HG02642 (cell line): ENCODE data around the gene ZBTB18.

Experiments
- ATAC-seq: cut with Tn5 transposase; IDR thresholded peaks from one replicate; pipeline ENCODE4 v1.9.1; 2021; ENCODE audit warnings: mild to moderate bottlenecking; ENCODE audit not compliant: unreplicated experiment, poor library complexity

ZBTB18 gene

DNA sequence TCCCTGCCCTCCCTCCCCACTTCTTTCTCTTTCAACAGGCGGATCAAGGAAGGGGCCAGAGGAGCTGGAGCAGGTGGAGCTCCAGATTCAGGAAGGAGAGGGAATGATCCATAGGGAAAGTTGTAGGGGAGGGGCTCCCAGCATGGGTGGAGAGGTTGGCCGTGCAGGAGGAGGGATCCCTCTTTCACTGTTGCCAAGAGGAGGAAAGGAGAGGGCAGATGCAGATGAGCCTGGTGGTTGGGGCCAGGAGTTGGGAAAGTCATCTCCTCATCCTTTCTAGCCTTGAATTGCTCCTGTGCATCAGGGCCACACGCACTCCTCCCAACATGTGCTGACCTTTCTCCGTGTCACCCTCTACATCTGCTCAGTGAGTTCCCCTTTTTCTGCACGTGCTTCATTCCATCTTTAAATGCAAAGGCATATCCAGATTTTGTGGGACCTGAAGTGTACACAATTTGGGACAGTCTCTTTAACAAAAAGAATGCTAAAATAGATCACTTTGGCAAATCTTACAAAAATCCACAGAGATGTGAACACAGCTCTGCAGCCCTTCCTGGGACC is 32.4 kb downstream of the ZBTB18 start:
- ATAC-seq, result no peak

DNA sequence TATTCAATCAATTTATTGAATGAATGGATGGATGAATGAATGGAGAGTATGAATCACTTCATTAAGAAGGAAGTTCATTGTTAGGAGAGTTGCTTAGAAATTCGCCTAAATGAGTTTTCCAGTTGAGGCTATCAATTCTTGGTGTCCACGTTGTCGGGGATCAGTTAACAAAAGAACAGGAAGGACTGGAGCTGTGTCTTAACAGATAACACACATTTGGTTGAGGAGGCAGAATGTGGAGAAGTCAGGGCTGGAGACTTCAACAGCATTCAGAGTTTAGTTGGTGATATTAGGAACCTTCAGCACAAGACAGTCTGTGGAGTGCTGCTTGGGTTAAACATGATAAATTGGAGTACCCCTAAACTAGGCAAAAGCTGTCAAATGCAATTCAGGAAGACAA is 33.7 kb downstream of the ZBTB18 start:
- ATAC-seq, result no peak

DNA sequence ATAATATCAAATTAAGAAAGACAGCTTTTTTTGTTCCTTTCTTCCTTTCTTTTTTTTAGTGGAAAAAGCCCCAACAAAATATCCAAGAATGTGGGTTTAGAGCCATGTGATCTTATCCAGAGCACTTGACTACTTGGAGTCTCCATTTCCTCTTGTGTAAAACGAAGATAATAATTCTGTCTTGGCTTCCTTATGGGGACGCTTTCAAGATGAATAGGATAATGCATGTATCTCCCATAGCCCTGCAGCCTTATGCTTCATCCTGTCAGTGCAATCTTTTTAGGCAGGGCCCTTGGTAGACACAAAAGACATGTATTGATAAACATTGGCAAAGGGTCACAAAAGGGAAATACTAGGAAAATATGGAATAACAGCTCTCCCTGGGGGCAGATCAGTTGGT is 34.8 kb downstream of the ZBTB18 start:
- no peak for ATAC-seq

DNA sequence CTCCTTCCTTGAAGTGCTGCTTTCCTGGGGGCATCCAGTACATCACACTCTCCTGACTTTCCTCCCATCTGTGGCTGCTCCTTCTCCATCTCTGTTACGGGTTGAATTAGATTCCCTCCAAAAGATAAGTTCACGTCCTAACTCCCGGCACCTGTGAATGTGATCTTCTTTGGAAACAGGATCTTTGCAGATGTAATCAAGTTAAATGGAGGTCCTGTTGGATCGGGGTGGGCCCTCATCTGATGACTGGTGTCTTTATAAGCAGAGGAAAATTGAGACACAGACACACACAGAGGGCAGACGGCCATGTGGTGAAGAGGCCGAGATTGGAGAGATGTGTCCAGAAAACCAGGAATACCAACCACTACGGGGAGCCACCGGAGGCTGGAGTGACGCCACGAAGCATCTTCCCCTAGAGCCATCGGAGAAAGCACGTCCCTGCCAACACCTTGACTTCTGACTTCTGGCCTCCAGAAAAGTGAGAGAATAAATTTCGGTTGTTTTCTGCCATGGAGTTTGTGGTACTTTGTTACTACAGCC is 36.0 kb downstream of the ZBTB18 start:
- ATAC-seq, result no peak

DNA sequence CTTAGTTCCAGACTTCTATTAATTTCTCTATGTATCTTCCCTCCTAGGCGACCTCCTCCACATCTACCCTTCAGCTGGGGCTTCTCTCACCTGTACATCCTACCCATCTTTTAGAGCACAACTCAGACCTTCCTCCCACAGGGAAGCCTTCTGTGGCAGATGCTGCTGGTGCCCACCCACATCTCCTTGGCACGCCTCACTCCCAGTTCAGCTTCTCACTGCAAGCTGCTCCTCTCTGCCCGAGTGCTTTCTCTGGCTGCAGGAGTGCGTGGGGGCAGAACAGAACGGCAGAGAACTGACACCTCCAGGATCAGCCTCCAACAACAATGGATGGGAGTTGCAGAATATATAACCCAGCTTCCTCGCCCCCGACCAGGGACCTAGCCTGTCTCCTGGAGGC is 36.5 kb downstream of the ZBTB18 start:
- ATAC-seq, result no peak

DNA sequence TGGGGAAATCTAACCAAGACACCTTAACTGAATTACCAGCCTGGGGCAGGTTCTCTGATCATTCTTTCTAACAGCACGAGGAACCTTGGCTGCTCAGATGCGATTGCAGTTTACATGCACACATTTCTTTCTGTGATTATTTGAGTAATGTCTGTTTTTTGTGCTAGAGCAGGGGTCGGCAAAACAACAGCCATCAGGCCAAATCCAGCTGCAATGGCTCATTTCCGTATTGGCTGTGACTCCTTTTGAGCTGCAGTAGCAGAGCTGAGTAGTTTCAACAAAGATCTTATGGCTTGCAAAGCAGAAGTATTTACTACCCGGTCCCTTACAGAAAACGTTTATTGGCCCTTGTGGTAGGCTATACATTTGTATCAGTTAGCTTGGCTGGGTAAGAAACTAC is 37.1 kb downstream of the ZBTB18 start:
- ATAC-seq, result no peak

DNA sequence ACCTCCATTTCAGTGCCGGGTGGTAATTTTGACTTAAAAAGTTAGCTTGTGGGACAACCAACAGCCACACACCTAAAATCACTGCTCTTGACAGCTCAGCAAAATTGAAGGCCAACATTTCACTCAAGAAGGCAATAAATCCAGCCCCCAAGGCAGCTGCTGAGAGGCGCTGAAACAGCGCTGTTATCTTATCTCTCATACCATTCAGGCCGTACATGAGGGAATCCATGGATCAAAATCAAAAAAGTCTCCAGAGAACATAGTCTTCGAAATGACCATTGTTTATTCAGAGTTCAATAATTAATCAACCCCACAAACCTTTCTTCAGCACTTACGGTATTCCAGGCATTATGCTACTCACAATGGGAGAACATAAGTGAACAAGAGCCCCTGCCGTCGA is 38.5 kb downstream of the ZBTB18 start:
- ATAC-seq, result no peak

DNA sequence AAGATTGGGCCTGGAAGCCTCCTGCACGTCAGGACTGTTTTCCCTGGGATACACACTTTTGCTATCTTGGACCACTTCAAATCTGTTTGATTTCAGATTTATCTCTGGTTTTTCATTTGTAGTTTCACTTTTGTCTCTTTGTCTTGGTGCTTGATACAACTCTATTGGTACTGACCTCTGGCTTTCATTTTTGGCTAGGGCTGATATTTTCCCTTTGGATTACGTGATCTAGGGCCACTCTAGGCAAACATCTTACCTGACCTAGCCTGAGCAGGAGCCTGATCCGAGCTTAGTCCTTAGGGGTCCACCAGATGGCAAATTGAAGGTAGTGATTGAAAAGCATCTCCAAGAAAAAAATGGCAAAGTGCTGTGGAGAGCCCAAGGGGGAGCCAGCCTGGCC is 39.6 kb downstream of the ZBTB18 start:
- no peak for ATAC-seq

DNA sequence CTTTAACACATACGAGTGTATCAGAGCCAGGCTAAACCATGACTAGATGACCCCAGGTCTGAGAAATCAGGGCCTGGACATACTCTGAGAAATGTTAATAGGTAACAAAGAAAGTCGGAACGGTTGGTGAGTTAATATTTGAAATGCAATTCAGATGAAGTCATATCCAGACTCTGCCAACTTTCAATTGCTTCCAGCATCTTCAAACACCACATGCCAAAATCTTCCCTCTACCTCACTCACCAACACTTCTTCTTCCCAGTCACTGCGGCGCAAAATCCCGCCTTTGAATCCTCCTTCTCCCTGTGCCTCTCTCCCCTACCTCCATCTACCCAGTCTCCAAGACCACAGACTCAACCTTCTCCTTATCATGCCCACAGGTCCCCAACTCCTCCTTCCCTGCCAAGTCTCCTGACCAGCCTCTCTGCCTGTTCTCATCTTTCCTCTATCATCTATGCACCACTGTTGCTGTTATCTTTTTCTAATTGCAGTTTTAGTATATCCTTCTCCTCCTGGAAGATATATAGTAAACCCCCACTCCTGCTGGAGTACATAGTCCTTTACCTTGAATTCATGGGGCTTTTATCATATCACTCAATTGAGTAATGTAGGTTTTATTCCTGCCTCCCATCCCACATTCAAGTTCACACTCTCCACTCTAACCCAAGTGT is 41.3 kb downstream of the ZBTB18 start:
- no peak for ATAC-seq

DNA sequence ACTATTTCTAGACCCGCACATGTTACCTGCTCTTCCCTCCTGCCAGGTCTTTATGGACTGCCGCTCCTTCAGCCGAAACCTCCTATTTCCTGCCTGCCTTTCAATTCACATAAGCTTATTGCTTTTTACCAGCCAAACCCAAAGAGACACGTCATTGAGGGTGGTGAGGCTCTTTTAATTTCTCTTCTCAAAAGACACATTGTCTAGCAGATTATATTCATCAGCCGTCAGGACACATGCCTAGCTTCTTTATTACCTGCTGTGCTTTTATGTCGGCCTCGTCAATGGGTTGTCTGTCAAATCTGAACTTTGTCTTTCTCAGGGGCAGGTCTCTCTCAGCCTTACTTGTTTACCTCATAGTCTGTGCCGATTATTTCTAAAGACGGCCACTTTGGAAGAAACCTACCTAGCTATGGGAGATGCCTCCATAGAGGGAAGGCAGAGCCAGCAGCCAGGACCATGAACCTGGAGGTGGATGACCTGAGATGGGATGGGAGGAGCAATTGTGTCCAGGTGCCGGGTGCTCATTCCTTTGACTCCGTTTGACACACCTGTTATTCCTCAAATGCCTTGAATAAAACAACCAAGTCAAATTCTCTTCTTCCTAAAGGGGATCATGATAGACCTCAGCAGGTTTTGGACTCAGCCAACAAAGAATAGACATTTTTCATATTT is 42.0 kb downstream of the ZBTB18 start:
- ATAC-seq, result no peak

DNA sequence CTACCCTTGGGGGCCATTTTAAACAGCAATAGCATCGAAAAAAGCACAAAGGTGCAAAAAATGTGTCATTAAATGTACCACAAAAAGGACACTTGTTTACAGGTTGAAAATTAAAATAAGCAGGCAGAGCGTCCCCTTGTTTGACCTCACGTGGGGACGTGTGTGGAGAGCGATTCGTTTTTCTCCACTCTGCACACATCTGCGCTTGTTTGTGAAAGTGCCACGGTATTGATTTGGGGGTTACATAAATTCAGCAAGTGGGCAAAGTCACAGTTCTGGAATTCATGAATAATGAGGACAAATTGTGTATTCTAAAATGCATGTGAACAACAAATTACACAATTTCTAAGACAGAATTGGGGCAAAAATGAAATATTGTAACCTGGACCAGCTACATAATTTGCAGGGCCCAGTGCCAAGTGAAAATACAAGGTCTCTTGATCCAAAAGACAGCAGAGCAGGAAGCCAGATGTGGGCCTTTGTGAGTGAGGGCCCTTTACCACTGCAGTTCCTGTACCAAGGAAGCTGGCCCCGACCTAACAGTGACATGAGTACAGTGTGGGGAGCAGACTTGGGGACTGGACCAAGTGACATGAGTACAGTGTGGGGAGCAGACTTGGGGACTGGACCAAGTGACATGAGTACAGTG is 43.9 kb downstream of the ZBTB18 start:
- ATAC-seq, result no peak

DNA sequence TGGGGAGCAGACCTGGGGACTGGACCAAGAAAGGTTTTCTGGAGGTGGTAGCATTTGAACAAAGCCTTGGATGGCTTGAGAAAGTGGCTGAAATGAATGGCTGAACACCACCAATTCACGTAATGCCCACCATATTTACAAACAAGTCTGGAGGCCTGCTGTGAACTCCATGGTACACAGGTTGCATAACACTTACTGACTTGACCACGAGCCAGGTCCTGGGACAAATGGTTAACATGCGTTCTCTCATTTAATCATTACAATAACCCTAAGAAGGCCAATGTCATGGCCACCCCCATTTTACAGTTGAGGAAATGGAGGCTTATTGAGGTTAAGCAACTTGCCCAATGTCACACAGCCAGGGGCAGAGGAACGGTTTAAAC is 44.4 kb downstream of the ZBTB18 start:
- no peak for ATAC-seq

DNA sequence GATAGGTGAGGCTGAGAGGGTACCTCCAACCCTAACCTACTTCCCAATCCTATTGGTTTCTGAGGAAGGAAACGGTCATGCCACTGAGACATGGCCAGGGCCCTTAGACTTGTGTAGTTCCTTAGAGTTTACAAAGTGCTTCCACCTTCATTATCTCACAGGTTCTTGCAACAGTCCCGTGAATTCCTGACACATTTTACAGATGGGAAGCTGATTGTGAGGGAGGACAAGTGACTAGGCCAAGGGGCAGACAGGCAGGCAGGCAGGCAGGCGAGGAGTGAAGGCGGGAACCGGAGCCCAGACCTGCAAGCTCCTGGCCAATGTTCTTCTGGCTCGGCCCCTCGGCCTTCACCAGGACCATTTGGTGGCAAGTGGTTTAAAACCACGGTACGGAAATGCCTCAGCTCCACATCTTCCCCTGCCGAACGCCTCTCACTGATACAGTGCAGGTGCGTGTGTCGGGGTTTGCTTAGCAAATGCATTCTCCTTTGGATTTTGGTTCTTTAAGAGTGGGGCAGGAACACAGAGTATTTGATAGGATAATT is 45.1 kb downstream of the ZBTB18 start:
- ATAC-seq, result no peak

DNA sequence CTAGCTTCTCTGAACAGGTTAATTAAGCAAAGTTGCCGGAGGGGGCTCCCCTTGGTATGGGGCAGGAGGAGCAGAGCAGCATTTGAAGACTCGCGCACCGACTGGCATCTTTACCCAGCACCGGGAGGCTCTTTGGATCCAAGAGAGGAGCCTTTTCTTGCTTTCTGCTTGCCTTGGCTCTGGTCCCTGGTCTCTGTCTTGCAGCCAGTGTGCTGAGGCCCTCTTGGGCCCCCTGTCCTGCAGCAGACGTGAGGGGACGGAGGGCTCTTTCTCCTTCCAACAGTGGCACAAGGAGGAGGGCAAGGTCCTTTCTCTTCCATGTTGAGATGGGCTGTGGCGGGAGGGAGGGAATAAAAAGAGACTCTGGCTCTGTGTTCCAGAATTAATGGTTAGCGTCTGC is 45.6 kb downstream of the ZBTB18 start:
- ATAC-seq, result no peak

DNA sequence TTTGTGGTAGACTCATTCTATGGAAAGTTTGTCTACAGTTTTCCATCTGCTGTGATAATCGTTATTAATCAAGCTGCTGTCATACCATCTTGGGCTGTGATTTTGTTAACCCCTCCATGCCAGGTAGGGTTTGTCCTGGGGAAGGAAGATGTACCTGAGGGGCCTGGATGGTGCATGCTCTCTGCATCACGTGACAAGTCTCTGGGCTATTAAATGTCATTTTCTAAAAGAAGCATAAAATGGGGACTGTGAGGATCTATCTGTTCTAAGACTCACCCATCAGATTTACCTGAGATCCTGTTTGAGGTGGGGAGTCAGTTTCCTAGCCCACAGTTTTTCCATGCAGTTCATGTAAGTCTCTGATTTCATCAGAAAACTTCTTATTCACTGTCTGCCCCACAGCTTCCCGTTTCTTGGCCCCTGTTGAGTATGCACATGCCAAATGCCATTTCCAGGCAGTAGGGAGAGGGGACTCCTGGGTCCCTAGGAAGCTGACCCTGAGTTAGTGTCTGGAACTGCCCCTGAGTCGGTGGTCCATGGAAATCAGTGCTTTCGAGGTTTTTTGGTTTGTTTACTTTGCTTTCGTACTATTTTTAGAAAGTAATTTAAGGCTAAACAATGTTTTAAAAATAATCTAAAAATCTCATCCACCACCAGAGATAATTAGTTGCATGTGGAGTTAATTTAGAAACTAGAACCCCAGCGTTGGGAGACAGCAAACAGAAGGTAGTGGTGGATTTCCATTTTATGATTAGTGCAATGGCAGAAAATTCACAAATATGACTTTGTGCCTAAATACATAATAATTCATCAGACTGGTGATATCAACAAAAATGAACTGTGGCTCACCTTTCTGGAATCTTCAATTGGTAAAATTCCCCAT is 46.7 kb downstream of the ZBTB18 start:
- no peak for ATAC-seq

DNA sequence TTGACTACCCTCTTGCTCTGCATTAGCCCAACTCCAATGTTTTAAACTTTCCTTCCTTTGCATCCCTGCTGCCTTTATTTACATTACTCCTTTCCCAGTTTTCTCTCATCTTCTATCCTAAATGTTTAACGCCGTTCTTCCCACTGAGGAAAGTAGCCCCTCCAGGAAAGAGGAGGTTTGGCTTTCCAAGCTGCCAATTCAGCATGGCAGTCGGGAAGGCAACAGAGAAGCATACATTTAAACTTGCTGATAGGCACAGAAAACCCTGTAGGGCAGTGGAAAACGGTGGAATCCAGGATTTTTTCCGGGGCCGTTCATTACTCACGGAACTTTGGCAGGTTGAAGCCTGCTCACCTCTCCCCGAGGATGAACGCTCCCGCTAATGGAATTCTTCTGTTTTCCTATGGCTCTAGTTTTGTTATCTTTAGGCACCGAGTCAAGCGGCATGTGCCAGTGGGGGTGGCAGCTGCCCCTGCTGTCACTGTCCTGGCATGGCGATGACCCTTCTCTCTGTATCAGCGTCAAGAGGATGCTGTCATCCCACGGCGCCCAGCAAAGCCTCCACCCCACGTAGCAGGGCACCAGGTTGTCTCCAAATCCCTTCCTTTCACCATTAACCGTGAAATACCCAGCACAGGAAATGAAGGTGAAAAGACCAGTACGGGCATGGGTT is 48.3 kb downstream of the ZBTB18 start:
- no peak for ATAC-seq

DNA sequence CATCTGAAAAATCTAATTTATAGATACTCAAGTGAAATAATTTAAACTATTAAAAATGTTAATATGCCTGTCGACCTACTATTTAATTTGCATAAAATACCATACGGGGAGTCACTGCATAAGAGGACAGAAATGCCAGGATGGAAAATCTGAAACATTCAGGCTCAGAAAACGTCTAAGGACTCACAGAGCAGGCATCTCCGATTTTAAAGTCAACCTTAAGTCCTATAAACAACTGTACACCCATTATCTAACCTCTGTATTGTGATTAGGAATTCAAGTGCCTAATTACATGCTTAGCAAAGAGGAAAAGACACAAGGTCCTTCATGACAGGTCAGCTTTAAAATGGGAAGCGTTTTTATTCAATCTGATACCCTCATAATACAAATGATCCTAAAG is 49.2 kb downstream of the ZBTB18 start:
- no peak for ATAC-seq

DNA sequence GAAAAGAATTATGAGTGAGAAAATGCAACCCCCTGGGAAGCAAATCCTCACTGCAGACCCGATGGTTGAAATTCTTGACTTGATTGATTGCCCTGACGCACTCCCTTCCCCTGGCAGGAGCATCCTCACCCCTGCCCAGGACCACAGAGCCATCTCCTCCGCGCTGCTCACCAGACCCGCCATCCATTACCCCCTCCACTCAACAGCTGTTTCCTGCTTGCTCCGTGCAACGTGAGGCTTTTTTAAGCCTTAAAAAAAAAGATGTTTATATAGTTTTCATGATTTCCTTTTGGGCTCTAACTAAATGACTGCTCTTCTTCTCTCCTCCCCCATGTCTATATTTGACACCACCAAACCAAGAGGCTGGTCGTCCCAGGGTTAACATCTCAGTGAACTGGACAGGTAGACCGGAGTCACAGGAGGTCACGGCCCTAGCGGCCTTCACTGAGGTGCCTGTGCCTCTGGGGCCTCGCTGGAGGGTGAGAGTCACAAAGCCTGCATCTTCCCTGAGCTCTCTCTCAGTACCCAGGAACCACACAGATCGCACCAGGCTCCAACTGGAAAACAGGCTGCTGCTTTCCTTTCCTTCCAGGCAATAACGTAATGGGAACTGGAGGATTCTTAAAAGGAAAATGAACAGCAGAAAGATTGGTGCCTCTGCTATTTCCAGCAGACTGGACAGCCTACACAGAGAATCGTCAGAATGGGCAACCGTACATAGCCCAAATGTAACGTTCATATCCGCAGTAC is 49.8 kb downstream of the ZBTB18 start:
- ATAC-seq, result no peak

DNA sequence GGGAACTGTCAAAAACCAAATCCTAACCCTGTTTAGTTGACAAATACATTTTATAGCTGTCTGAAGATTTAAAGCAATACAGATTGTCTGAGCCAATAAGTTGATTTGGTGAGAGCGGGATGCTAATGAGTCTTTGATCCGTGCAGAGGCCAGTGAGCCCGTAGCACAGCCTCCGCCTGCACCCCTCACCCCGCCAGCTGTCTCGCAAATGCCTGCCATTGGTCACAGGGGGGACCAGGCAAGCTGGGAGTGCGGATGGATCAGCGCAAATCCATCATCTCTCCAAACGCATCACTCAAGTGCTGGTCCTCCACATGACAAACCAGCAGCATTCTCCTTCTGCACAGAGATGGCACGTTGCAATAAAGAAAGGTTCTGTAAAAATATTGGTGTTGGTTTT is 51.0 kb downstream of the ZBTB18 start:
- no peak for ATAC-seq
